GM21526 (cell line): ENCODE measurements around the gene MARK1.

Experiments
- ATAC-seq: cut with Tn5 transposase; IDR thresholded peaks from one replicate; pipeline ENCODE4 v1.9.1; 2021; ENCODE audit warnings: moderate library complexity; ENCODE audit not compliant: unreplicated experiment, low FRiP score

Gene MARK1

DNA sequence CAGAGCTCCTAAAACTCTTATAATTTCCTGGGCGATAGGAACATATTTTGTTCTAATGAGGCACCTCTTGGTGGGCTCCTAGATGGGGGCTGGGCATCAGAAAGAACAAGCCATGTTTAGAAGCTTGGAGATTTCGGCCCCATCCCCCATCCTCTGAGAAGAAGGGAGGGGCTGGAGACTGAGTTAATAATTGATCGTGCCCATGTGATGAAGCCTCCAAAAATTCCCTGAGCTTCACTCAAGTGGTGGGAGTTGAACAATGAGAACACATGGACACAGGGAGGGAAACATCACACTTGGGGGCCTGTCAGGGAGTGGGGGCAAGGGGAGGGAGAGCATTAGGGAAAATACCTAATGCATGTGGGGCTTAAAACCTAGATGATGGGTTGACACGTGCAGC, 180.3 kb downstream of the MARK1 start:
- ATAC-seq = no peak

DNA sequence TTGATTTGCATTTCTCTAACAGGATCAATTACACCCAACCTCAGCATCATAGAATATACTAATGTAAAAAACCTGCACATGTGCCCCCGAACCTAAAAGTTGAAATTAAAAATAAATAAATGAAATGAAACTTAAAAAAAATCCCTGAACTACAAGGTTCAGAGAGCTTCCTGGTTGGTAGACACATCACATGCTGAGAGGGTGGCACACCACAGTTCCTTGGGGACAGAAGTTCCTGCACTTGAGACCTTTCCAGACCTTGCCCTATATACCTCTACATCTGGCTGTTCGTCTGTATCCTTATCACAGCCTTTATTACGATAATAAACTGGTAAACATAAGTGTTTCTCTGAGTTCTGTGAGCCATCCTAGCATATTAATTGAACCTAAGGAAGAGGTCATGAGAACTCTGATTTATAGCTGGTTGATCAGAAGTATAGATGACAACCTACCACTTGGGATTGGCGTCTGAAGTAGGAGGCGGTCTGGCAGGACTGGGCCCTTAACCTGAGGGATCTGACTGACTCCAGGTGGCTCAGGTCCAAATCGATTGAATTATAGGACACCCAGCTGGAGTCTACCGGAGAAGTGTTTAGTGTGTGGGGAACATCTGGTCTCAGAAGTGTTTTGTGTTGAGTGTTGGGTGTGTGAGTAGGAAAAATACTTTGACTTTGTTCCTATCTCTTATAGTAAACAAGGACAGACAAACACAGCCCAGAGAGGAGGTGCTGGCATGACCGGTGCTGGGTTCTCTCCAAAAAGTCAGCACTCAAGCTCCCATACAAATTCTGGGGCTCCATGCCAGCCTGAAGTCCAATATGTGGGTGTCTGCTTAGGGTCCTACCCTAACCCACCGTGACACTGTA, 181.2 kb downstream of the MARK1 start:
- no peak for ATAC-seq

- no peak for ATAC-seq
Measured at GRCh38 chr1:220710333-220710732, 182.4 kb downstream of the MARK1 start.

DNA sequence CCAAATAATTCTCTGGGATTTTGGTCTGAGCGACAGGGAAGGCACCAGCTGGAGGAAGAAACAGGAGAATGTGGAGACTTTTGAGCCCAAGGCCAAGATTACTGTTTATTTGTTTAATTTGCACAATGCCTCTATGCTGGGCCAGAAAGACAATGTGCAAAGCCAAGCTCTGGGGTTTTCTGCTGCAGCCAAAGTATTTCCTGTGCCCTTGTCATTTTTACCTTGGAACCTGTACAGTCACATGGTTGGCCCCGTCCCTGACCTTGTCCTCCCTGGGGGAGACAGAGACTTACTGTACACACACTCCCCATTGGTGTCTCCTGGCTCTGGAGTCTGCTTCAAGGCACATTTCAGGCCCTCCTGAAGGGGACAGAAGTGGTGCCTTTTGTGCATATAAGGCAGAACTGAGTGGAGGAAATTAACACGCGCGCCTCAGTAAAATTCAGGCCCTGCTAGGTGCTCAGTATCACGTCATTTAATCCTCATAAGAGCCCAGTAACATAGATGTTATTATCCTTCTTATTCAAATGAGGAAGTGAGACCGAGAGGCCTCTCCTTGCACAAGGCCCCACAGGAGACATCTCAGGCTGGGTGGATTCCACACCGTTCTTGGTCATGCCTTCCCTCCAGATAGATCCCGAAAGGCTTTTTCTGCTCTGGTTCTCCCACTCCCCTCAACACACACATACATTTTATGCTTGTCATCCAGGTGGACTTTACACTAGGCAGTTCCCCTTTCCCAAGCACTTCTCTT, 183.3 kb downstream of the MARK1 start:
- peak; percentile 74 for ATAC-seq
